Testis (tissue), 2 donors: Measurements from ENCODE around the gene GAB3.
"Not testable (repeated sequence)": the region's sequence is repeated elsewhere in the genome, so short reads cannot be mapped to it uniquely, and the experiment has no call there.

ENCODE experiments used
- CTCF ChIP-seq, 3 experiments: fragments of 450-650 bp in 2 of 3; fragments of 200-600 bp in 1 of 3; sonication (generic) in 1 of 3; IDR thresholded peaks; one replicate each; pipeline ENCODE4 v1.5.1; 2016 to 2019; ENCODE audit warnings: antibody characterized with exemption in 3 of 3, mild to moderate bottlenecking in 2 of 3, moderate library complexity in 1 of 3
- POLR2A ChIP-seq: fragments of 450-650 bp; IDR thresholded peaks from one replicate; pipeline ENCODE4 v1.6.1; 2017; ENCODE audit warnings: antibody characterized with exemption, mild to moderate bottlenecking, moderate library complexity

GRCh38 chrX:154672084-154672483 lies 78.8 kb downstream of the GAB3 start:
- not testable (repeated sequence) for TF ChIP-seq CTCF (IDR thresholded peaks at IDR 0.05); POLR2A
